ENCODE results near the gene ZNF514.
A peak's percentile ranks its signal among the peaks of the same experiment; 100 is the strongest.
"Not testable (repeated sequence)": the region's sequence is repeated elsewhere in the genome, so short reads cannot be mapped to it uniquely, and the experiment has no call there.

ZNF514 gene

DNA sequence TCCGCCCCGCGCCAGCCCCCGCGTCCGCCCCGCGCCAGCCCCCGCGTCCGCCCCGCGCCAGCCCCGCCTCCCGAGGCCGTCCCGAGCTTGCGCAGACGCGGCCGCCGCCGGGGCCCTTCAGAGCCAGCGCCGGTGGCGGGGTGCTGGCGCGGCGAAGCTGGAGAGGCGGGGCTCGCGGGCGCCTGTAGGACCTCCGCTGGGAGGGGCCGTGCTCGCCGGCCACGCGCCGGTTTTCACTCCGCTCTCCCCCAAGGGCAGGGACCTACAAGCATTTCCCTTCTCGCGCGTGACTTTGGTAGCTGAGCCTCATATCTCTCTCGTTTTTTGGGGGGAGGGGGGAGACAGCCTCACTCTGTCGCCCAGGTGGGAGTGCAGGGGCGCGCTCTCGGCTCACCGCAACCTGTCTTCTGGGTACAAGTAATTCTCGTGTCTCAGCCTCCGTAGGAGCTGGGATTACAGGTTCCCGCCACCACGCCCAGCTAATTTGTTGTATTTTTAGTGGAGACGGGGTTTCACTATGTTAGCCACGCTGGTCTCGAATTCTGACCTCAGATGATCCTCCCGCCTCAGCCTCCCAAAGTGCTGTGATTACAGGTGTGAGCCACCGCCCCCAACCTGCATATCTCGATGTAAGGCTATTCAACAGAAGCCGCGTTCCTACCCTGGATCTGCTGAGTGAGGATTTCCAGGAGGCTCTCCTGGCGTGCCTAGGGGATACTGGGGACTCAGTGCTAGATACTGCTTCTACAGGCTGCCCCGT is at the start of gene ZNF514:
Gene ZNF514, minus strand, starts transcription at position 159 of the 760 bp plus-strand sequence. CDS start 6,595 bp downstream, outside the sequence.
- DNase-seq (ENCODE audit: low spot score), result peak; percentile 77

DNA sequence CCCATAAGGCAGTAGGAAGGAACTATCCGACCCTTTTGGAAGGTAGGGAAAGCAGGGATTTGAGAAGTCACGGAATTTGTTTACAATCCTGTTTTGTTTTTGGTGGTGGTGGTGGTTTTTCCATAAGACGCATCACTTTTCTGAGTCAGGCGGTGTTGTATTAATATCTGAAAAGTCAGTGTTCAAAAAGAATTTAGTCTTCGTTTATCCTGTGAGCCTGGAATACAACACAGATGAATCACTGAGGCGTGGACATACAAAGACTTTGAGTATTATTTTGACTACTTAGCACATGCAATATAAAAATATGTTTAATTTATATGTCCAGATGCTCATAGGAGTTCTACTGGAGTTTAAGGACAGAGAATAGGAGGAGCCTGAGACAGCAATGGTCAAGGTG is 48.5 kb upstream of the ZNF514 start:
- no peak for DNase-seq (ENCODE audit: low spot score)

DNA sequence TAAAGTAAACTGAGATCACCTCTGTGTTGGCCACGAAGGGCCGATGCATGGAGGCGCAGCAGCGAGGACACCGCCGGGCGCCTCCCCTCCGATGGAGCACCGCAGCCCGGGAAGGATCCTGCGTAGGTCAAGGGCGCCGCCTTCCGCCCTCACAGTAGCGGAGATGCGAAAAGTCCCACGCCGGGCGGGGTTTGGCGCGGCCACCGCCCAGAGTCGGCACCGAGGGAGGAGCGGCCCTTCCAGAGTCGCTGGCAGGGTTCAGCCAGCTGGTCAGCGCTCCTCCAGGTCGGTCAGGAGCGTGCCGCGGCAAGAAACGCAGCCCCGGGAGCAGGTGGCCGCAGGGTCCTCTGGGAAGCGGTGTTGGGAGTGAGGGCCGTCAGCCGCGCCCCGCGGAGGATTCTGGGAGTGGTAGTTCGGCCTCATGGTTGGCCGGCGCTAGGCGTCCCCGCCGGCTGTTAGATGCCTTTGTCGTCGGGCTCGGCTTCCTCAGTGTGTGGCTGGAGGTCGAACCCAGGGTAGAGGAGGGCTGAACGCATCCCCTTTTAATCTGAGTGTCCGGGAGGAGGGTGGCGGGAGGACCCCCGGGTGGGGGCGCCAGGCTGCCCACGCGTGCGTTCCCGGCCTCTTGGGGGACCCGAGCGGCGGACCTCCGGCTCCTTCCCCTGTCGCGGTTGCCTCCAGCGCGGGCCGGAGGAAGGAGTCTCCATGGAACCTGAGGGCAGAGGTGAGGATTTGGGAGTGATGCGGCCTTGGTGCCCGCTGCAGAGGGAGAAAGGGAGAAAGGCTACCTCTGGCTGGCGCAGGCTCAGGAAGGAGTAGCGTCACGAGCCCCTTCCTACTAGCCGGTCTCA is 47.7 kb upstream of the ZNF514 start, which contains the start of gene ZNF892:
Gene ZNF892, plus strand, starts transcription at position 411 of the 851 bp plus-strand sequence. Its CDS starts 295 bp downstream, at position 706.
- peak; percentile 91 for DNase-seq (ENCODE audit: low spot score)

DNA sequence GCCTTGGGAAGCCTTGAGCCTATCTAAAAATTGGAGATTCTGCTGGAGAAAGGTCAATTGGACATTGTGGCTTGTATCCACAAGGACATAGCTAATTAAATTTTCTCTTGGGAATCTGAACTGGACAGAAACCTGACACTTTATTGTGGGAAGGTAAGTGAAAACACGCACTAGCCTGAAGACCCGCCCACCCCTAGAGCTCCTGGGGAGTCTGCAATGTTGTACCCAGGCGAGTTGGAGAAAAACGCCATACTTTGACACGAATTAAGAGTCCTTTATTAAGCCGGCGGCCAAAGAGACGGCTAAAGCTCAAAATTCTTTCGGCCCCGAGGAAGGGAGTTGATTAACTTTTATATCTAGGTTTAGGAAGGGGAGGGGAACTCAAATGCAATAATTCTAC is 46.4 kb upstream of the ZNF514 start:
- DNase-seq (ENCODE audit: low spot score), result no peak

DNA sequence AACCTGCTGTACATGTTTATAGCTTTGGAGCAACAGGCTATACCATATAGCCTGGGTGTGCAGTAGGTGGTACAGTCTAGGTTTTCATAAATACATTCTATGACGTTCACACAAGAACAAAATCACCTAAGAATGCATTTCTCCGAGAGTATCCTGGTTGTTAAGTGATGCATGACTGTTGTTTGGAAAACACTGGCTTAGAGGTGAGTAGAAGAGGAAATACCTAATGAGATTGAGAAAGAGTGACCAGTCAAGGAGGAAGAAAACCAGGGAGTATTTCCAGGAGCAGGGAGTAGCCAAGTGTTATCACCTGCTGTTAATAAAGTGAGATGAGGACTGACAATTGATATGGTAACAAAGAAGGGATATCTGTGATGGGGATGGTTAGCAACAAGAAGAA is 44.7 kb upstream of the ZNF514 start:
- DNase-seq (ENCODE audit: low spot score), result no peak

DNA sequence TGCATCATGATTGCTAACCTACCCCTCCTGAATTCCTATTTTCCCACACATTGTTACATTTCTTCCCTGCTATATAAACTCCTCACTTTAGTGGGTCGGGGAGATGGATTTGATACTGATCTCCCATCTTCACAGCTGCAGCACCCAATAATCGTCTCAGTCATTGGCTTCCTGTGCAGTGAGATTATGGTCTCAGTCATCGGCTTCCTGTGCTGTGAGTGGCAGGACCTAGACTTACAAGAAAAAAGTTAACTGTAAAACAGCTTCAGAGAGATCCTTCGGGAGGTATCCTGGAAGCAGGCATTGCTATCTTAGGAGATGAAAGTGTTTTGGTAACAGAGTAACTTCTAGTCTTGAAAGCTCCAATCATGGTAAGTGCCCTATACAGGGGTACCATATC is 44.3 kb upstream of the ZNF514 start:
- no peak for DNase-seq (ENCODE audit: low spot score)

DNA sequence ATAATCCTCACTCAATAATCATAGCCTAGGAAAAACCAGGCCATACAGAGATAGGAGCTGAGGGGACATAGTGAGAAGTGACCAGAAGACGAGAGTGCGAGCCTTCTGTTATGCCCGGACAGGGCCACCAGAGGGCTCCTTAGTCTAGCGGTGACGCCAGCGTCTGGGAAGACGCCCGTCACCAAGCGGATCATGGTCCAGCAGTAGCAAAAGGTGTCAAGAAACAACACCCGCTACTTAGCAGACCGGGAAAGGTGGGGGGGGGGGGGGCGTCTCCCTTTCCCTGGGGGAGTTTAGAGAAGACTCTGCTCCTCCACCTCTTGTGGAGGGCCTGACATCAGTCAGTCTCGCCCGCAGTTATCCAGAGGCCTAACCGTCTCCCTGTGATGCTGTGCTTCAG is 33.3 kb upstream of the ZNF514 start:
- not testable (repeated sequence) for DNase-seq (ENCODE audit: low spot score)

DNA sequence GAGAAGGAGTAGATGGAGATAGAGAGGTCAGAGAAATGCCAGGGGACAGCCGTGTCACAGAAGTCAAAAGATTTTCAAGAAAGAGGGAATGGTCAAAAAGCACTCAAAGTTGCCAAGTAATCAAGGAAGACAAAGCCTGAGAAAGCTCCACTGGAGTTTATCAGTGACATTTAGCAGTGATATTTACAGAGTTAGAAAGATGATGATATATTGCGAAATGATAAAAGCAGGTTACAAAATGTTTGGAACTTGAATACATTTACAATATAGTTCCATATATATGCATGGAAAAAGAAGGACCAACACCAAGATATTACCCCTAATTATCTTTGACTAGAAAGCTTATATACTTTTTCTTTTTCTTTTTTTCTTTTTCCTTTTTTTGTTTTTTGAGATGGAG is 26.3 kb upstream of the ZNF514 start:
- no peak for DNase-seq (ENCODE audit: low spot score)

DNA sequence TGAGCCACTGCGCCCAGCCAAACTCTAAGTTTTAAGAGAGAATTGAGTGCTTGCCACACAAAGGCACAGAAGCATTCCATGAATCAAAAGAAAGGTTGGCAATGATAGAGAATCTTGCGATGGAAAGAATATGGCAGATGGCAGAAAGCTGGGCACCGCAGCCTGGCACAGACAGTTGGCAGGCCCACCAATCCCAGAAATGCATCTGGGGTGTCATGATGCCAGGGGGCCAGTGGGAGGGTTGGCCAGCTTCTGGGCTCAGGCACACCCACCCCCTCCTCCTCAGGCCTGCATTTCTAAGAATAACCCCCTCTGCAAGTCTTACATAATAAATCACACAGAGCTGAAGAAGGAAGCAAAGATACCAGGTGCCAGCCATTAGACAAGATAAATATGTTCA is 25.5 kb upstream of the ZNF514 start:
- DNase-seq (ENCODE audit: low spot score), result no peak

DNA sequence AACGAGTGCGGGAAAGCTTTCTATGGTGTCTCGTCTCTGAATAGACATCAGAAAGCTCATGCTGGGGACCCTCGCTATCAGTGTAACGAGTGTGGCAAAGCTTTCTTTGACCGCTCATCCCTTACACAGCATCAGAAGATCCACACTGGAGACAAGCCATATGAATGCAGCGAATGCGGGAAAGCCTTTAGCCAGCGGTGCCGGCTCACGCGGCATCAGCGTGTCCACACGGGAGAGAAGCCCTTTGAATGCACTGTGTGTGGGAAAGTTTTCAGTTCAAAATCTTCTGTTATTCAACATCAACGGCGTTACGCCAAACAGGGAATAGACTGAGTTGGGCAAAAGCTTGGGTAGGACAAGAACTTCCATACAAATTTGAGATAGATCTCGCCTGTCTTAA is 22.1 kb upstream of the ZNF514 start:
- DNase-seq (ENCODE audit: low spot score), result no peak

DNA sequence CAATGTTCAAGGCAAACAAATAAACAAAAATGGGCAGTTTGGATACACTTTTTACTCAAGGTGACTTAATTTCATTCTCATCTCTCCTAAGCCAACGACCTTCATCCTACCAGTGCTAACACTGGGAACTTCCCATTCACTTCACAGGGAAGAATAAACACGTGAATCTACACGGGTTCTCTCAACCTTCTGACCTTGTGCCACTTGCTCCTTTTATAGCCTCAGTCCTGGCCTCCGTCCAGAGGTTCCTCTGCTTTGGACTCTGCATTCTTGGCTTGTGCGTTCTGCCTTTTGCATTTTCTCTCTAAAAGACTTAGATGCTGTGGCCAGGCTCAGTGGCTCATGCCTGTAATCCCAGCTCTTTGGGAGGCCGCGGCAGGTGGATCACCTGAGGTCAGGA is 19.8 kb upstream of the ZNF514 start:
- no peak for DNase-seq (ENCODE audit: low spot score)

DNA sequence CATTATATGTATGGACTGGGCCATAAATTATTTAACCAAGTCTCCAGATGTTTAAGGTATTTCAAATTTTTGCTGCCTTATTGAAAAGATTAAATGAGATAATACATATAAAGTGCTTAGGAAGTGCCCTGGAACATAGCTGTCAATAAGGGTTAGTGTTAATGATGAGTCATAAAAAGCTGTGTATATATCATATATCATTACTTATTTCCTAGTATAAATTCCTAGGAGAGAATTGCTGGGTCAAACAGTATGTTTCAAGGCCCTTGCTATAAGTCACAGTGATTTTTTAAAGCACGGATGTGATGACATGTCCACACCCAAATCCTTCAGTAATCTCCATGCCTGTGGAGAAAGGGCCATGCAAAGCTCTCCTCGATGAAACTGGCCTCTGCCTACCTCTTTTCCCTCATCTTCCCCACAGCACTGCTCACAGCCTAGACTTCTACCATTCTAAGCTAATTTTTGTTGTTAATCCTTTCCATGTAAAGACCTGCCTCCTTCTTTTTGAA is 14.4 kb upstream of the ZNF514 start:
- DNase-seq (ENCODE audit: low spot score), result no peak

DNA sequence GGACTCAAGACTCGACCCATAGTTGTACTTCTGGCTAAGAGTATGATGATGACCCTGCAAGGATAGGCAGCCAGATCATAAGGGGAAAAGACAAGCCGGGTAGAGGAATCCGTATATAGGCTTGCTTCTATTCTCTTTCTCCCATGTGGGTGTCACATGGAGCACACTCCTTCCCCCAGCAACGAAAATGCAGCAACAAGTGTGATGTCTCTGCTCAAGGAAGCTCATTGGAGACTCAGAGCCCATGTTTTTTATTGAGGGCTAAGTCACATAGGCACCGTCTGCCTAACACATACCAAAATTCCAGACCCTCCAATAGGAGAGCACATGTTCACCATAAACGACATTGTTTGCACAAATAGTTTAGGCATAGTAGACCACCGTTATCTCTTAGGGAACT is 12.3 kb upstream of the ZNF514 start:
- no peak for DNase-seq (ENCODE audit: low spot score)

DNA sequence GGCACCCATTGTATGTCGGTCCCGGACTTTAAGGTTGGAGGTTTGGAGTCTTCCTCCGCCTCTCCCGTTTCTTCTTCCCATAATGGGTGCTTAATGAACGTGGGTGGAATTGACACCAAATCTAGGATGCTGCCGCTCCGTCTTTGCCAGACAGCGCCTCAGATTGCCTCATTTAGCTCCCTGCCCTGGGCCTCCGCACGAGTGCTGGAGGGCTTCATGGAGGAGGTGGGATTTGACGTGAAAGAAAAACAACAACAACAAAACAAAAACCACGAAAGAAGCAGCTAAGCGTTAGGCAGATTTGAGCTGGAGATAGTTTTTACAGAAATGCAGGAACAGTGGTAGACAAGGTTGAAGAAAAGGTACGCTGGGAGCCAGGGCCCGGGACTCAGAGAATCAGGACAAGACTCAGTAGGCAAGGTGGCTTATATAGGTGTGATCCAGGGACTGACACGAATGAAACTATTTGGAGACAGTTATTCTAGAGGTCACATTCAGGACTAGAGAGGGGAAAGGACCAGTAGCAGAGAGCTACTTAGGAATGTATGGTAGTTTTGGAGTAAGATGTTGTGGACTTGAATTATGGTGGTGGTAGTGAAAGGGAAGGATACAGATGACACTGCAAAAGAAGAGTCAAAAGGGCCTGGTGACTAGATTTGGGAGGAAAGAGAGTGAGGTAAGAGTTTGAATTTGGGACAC is 6.6 kb upstream of the ZNF514 start:
- DNase-seq (ENCODE audit: low spot score), result no peak

DNA sequence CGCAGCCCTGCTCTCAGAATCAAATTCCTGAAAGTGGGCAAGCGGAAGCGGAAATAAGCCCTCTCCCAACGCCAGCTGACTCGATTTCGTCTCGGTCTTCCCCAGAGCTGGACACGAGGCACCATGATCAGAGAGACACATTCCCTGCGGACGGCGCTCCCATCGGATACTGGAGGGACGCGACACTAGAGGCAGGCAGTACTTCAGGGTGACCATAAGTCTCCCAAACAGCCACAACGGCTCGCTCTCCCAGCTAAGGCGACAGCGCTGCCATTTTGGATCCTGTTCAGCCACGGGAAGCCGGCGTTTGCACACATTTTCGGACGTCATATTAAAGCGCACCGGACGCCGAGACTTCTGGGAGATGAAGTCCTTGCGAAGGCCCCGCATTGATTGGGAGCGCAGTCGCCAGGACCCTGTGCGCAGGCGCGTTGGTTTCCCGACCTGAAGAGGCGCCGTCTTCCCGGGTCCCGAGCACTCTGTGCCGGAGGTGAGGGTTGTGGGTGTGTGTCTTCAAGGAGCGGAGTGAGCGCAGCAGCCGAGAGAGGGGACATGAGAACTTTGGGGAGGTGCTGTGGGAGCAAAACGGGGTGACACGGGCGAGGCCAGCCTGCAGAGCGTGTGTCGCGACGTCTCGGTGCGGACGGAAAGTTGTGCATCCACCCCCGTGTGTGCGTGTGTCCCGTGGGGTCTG is 5.9 kb upstream of the ZNF514 start, which contains the start of gene ZNF2:
Gene ZNF2, plus strand, starts transcription at position 439 of the 694 bp plus-strand sequence. CDS start 10,418 bp downstream, outside the sequence.
- DNase-seq (ENCODE audit: low spot score), result peak; percentile 95

DNA sequence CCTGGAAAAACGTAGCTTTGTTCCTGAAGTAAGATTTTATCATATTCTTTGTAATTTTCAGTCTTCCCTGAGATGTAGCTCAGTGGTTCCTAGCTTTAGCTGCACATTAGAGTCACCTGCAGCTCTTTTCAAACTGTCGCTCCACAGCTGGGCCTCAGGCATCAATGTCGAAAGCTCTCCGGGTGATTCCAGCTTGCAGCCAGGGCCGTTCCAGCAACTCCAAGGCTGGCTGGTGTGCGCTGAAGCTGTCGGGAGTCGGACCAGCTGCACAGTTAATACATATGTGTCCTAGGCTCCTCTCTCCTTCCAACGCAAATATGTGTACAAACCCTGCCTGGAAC is 5.4 kb upstream of the ZNF514 start:
- DNase-seq (ENCODE audit: low spot score), result no peak

DNA sequence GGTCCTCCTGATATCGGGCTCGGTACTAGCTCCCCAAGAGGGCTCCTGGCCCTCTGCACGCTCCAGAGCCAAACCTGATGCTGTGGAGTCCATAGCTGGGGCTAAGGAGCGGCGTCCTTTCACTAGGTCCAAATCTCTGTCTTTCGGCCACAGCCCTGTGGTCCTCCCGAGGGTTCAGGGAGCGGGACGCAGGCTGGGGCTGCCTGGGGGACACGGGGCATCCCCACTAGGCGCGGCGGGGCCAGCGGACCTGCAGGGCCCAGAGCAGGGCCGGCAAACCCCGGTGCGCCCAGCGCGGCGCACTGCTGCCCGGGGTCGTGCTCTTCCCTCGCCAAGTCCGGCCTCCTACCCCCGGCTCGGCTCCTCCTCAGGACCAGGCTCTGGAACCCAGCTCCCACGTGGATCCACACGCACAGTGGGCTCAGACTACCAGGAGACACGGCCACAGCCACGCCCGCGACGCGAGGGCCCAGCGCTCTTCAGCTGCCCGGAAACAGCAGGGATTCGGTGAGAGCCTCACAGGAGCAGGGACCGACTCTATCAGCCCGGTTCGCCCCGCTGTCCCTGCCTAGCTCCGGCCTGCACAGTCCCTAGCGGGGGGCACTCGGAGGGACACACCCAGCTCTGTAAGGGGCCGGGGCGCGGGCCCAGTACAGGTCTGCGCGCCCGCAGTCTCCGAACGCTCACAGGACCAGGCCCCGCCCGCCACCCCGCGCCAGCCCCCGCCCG is 593 bp downstream of the ZNF514 start:
- DNase-seq (ENCODE audit: low spot score), result peak; percentile 50

DNA sequence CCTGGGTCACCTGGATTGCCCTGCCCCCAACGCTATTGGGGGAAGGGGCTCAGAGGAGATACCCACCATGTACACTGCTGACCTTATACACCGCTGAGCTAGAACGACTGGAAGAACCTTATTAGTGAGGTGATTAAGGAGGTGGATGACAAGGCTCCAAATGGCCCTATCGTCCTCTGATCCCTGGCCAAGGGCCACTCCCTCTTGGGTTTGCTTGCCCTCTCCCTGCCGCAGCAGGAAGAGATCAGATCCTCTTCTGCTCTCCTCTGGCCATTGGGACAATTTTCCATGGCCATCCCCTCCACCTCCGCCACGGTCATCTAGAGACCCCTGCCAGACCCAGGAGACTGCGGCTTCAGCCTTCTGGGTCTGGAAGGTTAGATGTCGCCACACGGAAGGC is 1.2 kb downstream of the ZNF514 start:
- peak; percentile 26 for DNase-seq (ENCODE audit: low spot score)

DNA sequence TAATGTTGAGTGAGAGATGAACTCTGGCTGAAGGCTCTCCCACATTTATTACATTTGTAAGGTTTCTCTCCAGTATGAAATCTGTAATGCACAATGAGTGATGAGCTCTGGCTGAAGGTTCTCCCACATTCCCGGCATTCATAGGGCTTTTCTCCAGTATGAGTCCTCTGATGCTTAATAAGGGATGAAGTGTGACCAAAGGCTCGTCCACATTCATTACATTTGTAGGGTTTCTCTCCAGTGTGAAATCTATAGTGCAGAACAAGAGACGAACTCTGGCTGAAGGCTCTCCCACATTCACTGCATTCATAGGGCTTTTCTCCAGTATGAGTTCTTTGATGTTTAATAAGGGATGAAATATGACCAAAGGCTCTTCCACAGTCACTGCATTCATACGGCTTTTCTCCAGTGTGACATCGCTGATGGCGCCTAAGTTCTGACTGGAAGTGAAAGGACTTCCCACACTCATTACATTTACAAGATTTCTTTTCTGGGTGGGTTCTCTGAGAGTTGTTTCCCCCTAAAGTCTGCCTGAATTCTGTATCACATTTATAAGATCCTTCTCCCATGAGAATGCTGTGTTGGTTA is 10.2 kb downstream of the ZNF514 start:
- DNase-seq (ENCODE audit: low spot score), result no peak

DNA sequence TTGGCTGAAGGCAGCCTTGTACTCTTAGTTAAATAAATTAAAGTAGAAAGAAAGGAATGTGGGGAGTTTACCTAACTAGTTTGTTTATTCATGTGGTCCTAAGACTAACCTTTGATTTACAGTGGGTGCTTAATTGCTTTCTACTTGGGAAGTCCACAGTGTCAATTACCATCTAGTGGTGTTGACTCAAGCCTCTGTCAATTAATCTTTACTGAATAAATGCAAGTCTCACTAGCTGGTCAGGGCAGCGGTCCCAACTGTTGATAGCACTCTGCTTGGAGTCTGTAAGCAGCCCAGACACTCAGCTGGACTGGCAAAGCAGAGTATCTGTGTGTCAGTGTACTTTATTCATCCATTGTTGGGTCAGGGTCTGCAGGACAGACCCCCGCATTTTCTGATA is 15.8 kb downstream of the ZNF514 start:
- no peak for DNase-seq (ENCODE audit: low spot score)

DNA sequence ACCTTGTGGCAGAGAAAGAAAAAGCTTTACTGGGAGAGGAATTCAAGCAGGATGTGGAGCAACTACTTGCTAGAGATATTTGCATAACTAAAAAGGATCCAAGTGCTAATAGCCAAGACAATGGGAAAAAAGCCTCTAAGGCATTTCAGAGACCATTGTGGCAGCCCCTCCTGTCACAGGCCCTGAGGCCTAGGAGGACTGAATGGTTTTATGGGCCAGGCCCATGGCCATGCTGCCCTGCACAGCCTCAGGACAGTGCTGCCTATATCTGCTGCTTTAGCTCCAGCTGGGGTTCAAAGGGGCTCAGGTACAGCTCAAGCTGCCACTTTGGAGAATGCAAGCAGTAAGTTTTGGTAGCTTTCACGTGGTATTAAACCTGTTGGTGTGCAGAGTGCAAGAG is 20.9 kb downstream of the ZNF514 start:
- no peak for DNase-seq (ENCODE audit: low spot score)
